LNCaP clone FGC (cell line): ENCODE measurements around the gene TMEM54.

Experiments used
- DNase-seq: peaks from one replicate; pipeline ENCODE4 v3.0.0-alpha.2; 2011; ENCODE audit warnings: low read depth
- H3K4me3 ChIP-seq: 2 replicates; pipeline ENCODE4 v1.5.1; 2011; ENCODE audit warnings: mild to moderate bottlenecking, low read depth, low read length, control low read depth
- CTCF ChIP-seq: IDR thresholded peaks from 2 replicates; pipeline ENCODE4 v1.5.1; 2012; ENCODE audit warnings: mild to moderate bottlenecking; ENCODE audit not compliant: control insufficient read depth, insufficient read depth; ENCODE audit errors: extremely low read depth

Gene TMEM54

GRCh38 chr1:32890516-32891240 lies 10.5 kb downstream of the TMEM54 start:
- no peak for TF ChIP-seq CTCF
- no peak overlapping the region for H3K4me3 ChIP-seq
- no peak for DNase-seq

GRCh38 chr1:32889731-32890278 lies 11.4 kb downstream of the TMEM54 start:
- TF ChIP-seq CTCF = no peak
- no peak for DNase-seq
- no peak overlapping the region for H3K4me3 ChIP-seq

GRCh38 chr1:32888677-32889420 lies 12.3 kb downstream of the TMEM54 start:
- TF ChIP-seq CTCF = no peak
- no peak overlapping the region for H3K4me3 ChIP-seq
- DNase-seq = no peak

GRCh38 chr1:32888134-32888533 lies 13.1 kb downstream of the TMEM54 start:
- no peak overlapping the region for H3K4me3 ChIP-seq
- DNase-seq = no peak
- no peak for TF ChIP-seq CTCF

DNA sequence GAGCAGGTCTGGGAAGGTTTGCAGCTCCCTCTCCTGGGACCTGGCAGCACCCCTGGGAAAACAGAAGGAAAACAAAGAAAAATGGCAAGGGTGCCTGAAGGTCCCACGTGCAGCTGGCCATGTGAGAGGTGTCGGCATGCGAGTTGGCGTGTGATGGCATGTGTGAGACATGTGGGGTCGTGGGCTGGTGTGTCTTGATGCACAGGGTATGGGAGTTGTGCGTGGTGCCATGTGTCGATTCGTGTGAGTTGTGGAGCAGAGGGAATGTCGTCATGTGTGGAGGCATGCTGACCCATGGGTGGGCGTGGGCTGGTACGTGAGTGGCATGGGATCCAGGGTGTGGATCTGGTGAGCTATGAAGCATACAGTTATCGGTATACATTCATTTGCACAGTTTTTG lies 13.6 kb downstream of the TMEM54 start:
- no peak for TF ChIP-seq CTCF
- H3K4me3 ChIP-seq = no peak overlapping the region
- DNase-seq = no peak

DNA sequence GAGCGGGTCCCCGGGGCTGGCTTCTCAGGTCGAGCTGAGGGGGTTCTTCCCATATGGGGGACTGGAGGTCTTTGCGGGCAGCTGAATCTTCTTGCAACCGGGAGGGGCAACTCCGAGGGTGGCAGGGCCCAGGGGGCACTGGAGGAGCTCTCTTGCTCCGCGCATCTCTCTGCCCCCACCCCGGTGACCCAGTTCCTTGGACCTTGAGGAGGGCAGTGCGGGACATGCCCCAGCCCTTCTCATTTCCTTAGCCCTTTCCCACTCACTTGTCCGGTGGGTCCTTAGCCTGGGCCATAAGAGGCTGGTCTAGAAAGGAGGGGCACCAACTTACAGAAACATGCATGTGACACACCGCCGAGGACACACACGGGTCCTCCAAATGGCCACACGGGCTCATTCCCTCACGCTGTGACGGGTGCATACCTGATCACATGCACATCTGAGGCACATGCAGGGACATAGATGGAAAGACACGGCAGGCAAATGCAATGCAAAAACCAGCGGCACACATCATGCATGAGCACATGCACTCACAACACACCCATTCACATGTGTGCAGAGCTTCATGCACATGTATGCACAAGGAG lies 14.3 kb downstream of the TMEM54 start:
- TF ChIP-seq CTCF = no peak
- H3K4me3 ChIP-seq = no peak overlapping the region
- no peak for DNase-seq
